GM18867 (cell line): ENCODE results near the gene TNFRSF8.
"Not testable (repeated sequence)": the region's sequence is repeated elsewhere in the genome, so short reads cannot be mapped to it uniquely, and the experiment has no call there.

Source experiments
- ATAC-seq: cut with Tn5 transposase; IDR thresholded peaks from one replicate; pipeline ENCODE4 v1.9.1; 2021; ENCODE audit warnings: mild to moderate bottlenecking, moderate library complexity; ENCODE audit not compliant: unreplicated experiment

Gene TNFRSF8

GRCh38 chr1:12063141-12064072, at the start of gene TNFRSF8:
TSS of gene TNFRSF8 (plus strand) at chr1:12063303. CDS start at chr1:12063599, 296 bp downstream.
- ATAC-seq: no peak

GRCh38 chr1:12014141-12014991, 48.7 kb upstream of the TNFRSF8 start:
- ATAC-seq: no peak

DNA sequence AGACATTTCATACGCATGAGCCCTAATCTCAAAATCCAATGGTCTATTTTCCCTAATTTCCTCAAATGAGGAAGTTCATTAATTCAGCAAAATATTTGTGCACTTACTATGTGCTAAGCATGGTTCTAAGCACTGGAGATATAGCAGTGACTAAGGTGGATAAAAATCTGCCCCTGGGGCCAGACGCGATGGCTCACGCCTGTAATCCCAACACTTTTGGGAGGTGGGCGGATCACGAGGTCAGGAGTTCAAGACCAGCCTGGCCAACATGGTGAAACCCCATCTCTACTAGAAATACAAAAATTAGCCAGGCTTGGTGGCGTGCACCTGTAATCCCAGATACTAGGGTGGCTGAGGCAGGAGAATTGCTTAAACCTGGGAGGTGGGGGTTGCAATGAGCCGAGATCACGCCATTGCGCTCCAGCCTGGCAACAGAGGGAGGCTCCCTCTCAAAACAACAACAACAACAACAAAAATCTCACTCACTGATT, 48.1 kb upstream of the TNFRSF8 start:
- no peak for ATAC-seq

GRCh38 chr1:12015499-12015898, 47.6 kb upstream of the TNFRSF8 start:
- no peak for ATAC-seq

DNA sequence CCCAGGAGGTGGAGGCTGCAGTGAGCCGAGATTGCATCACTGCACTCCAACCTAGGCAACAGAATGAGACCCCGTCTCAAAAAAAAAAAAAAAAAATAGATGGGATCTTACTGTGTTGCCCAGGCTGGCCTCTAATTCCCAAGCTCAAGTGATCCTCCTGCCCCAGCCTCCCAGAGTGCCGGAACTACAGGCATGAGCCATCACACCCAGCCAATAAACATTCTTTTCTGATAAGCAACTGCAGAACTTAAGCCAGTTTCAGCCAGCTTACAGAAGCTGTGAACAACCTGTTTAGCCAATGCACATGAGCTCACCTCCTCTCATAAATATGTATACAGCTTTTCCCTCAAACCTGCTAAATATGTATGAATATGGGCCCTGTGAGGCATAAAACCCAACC, 46.9 kb upstream of the TNFRSF8 start:
- ATAC-seq: no peak

DNA sequence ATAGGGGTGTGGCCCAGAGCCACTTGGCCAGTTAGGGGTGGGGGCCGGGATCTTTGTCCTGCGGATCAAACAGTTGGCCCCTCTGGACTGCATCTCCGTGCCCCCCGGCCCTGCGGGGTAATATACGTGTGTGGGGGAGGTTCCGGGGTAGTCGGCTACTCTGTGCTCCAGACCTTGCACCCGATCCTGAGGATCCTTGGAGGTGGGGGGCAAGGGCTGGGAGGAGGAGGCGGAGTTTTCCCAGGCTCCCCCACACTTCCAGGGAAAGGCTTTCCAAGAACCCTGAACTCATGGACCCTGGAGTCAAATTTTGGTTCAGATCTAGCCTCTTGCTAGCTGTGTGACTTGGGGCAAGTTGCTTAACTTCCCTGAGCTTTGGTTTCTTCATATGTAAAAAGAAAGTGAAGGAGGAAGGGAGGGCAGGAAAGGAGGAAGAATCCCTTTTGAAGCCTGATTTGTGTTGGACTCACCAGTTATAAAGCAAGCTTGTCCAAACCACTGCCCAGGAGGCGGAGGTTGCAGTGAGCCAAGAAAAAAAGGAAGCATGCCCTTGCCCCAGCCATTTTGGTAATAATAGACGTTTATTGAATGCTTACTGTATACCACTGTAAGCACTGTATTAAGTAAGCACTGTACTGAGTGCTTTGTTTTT, 43.1 kb upstream of the TNFRSF8 start:
- no peak for ATAC-seq

DNA sequence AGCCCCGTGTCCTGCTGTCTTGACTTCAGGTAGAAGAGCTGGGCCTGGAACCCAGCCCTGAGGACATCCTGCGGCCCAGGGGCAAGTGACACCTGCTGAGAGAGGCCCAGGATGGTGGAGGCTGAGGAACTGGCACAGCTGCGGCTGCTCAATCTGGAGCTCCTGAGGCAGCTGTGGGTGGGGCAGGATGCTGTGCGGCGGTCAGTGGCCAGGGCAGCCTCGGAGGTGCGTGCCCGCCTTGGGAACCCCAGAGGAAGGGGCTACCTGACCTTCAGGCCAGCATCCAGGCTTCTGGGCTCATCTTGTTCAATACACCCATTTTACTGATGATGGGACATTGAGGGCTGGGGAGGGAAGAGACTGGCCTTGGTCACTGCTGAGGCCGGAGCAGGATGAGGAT, 41.5 kb upstream of the TNFRSF8 start:
- no peak for ATAC-seq

DNA sequence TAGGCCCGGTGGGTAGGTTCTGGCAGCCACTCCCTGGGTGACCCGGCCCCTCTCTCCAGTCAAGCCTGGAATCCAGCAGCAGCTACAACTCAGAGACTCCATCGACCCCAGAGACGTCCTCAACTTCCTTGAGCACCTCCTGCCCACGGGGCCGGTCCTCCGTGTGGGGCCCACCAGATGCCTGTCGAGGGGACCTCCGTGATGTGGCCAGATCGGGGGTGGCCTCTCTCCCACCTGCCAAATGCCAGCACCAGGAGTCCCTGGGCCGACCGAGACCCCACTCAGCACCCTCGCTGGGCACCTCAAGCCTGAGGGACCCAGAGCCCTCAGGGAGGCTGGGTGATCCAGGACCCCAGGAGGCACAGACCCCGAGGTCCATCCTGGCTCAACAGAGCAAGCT, 41.1 kb upstream of the TNFRSF8 start:
- ATAC-seq: no peak

- ATAC-seq: no peak
Measured at GRCh38 chr1:12026586-12026985, 36.5 kb upstream of the TNFRSF8 start.

- ATAC-seq: no peak
Measured at GRCh38 chr1:12028248-12028647, 34.9 kb upstream of the TNFRSF8 start.

- no peak for ATAC-seq
Measured at GRCh38 chr1:12028957-12029511, 34.1 kb upstream of the TNFRSF8 start.

DNA sequence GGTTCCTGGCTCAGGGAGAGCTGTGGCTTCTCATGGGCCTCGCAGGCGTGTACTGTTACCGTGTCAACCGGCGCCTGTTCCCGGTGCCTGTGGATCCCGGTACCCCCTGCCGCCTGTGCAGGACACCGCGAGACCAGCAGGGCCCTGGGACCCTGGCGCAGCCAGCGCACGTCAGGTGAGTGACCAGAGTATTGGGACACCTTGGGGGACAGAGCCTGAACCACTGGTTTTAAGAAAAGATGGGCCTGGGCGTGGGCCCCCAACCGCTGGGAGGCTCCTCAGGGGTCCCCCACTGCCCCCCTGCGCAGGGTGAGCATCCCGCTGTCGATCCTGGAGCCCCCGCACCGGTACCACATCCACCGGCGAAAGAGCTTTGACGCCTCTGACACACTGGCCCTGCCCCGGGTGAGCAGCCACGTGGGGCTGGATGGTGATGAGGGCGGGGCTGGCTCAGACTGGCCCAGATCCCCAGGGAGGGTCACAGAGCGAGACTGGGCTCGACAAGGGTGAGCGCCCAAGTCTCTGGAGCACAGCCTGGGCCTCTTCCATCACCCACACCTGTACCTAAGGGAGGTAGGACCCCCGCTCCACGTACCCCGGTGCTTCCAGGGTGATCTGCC, 33.3 kb upstream of the TNFRSF8 start:
- no peak for ATAC-seq

DNA sequence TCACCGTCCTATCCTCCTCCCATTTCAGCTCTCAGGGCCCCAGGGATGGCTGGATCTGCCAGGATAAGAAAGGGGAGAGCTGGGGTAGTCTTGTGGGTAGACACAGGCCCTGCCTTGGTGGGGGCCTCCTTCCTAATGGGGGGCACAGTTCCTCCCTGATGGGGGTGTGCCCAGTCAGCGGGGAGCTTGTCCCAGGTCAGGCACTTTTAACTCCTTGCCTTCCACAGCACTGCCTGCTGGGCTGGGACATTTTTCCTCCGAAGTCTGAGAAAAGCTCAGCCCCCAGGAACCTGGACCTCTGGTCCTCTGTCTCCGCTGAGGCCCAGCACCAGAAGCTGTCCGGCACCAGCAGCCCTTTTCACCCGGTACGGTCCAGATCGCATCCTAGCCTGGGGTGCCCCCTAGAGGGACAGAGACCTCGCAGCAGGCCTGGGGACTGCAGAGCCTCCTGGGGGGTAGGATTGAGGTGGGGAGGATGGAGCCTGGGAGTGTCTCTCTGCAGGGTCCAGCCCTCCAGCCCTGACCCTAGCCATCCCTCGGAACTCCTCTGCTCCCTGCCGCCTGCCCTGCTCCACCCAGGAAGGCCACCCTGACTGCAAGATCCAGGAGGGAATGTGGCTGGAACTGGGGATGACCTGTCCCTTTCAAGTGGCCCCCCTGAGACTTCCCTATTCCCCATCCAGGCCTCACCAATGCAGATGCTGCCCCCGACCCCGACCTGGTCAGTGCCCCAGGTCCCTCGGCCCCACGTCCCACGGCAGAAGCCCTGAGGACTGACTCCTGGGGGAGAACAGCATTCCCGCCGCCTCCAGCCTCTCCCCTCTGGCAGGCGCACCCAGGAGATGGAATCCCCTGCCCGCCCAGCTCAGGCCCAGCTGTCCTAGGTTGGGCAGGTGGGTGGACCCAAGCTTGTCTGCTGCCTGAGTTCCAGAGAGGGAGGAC, 31.8 kb upstream of the TNFRSF8 start:
- ATAC-seq: no peak

DNA sequence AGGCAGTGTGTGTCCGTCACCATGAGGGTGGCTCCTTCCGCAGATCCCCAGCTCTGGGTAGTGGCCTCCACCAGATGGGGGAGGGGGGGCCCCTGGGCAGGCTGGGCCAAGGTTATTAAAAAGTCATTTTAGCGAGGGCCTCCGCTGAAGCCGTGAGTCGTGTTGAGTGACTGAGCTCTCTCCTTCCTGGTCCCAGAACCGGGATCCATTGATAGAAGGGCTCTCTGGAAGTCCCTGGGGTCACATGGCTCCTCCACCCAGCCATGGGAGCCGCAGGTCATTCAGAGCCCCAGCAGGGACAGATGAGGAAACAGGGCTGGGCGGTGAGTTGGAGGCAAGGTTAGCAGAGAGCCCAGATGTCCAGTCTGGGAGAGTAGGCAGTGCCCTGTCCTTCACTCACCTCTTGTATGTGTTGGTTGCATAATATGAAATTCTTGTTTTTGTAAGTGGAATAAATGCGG, 30.9 kb upstream of the TNFRSF8 start:
- ATAC-seq: no peak

GRCh38 chr1:12033441-12033840, 29.7 kb upstream of the TNFRSF8 start:
- ATAC-seq: not testable (repeated sequence)

DNA sequence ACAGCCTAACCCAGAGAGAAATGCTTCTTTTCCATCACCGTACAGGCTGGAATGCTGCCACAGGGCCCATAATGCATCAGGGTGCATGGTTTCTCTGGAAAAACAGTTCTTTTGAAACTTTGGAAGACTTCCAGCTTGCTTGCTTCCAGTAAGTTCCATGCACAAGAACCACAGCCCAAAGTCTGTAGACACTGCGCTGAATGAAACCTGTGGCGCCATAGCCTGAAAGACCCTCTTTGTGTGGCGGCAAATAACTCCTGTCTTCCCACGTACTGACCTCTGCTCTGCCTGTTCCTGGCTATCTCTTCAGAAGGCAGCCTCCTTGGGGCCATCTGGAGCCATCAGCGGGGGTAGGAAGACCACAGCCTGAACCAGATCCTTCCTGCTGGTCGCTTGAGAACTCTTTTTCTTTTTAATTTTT, 28.7 kb upstream of the TNFRSF8 start:
- no peak for ATAC-seq

- ATAC-seq: no peak
Measured at GRCh38 chr1:12035312-12035711, 27.8 kb upstream of the TNFRSF8 start.

DNA sequence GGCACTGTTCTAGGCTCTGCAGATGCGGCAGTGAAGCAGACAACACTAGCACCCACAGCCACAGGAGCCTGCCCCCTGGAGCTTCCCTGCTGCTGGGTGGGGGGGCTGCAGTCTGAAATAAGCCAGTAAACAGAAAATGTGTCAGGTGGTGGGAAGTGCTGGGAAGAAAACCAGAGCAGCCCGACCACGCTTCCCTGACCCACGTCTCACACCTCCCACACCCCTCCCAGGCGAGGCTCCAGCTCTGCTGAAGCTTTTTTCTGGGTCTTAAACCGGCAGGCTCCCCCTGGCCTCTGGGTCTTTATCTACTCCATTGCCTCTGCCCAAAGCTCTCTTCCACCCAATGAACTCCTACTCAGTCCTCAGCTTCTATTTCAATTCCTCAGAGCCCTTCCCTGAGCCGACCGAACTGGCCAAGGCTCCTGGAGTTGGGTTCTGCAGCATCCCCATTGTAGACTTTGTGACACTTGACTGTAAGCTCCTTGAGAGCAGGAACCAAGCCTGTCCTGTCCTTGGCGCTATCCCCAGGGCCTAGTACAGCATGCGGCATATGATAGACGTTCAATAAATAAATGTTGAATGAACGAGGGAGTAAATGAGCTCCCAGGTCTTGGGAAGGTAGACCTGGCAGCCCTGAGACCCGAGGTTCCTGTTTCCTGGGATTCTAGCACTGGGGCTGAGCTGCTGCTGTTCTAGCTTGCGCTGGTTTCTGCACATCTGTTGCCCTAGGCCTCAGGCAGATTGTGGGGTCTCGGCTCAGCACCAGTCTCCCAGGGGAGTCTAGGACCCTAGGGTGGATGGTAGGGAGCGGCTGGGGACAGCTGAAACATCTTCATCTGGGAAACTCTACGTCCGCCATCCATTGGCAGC, 25.4 kb upstream of the TNFRSF8 start:
- ATAC-seq: no peak
